ENCODE data around the gene PRM3.

PRM3 gene

DNA sequence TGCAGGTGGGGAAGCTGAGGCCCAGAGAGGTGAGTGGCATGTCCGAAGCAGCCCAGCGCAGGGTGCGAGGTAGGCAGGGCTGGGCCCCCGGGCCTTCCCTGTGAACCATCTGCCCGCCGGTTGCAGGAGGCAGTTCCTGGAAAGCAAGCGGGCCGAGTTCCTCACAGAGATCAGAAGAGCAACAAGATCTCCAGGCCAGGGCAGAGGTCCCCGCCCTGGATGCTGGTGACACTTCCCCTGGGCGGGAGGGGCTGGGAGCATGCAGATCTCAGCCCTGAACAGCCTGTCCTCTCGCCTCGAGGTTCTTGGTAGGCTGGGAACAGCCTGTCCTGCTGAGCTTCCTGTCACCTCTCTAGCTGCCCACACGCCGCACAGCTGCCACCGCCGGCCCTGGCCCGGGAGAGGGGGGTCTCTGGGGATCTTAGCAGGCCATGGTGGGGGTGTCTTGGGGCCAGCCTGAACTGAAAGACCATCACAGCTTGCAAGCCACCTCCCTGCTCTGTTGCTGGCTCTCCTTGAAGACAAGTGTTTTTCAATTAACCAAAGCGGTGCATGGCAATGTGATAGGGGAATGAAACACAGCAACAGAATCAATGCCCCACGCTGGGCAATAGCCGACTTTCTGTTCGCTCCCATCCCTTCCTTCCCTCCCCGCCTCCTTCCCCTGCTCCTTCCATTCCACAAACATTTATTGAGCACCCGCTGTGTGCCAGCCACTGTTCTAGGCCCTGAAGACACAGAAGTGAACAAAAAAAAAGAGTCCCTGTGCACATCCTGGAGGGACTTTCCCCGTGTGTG, 49.1 kb downstream of the PRM3 start:
- DNase-seq = no peak
